NCI-H2107 (cell line): ENCODE results near the gene KCMF1.

ENCODE experiments used
- DNase-seq: peaks from one replicate; lab custom pipeline; 2025; lab: John Stamatoyannopoulos, UW

KCMF1 gene

GRCh38 chr2:84980263-84980983 lies 9.5 kb downstream of the KCMF1 start:
- no peak for DNase-seq

GRCh38 chr2:84986018-84986417 lies 15.1 kb downstream of the KCMF1 start:
- DNase-seq = no peak

DNA sequence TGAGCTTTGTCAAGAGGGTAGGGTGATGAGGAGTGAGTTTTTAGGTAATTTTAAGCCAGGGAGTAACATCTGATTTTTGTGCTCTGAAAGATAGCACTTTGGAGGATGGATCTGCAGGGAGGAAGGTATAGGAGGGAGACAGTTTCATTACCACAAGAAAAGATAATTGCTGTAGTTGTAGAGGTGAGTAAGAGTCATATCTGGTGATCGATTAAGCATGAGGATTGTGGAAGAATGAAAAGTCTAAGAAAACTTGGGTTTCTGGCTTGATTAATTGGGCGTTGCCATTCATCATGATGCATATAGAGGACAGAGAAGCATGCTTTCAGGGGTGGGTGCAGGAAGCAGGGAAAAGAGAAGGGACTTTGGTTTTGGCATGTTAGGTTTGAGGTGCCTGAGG lies 18.5 kb downstream of the KCMF1 start:
- DNase-seq = no peak

DNA sequence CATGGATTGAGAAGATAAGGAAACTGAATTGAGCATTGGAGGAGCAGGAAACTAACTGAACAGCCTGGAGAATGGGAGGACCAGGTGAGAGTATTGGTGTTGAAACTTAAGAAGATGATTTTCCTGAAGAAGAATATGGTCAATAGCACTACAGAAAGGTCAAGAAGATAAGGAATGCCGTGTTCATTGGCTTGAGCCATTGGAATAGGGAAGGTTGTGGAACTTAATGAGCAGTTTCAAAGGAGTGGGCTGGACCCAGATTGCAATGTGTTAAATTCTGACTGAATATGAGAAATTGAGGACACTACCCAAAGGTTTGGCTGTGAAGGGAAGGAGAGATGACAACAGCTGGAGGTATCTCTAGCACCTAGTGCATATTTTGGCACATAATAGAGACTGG lies 19.0 kb downstream of the KCMF1 start:
- no peak for DNase-seq

GRCh38 chr2:84991404-84992160 lies 20.6 kb downstream of the KCMF1 start:
- no peak for DNase-seq

DNA sequence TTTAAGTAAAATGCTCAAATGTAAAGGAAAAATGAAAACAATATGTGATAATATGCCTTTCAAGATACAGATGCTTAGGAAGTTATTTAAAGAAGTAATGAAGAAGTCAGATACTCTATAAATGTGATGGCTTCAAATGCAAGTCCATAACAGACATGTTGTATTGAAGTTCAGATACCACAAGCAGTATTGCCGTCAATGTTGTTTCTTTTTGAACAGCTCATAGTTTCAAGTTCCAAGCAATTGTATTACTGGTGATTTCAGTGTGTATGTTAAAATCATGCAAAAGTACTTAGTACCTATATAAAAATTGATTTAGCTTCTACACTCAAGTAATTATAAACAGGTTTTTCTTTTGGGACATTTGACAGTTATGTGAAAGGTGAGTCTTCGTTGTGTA lies 24.9 kb downstream of the KCMF1 start:
- no peak for DNase-seq

DNA sequence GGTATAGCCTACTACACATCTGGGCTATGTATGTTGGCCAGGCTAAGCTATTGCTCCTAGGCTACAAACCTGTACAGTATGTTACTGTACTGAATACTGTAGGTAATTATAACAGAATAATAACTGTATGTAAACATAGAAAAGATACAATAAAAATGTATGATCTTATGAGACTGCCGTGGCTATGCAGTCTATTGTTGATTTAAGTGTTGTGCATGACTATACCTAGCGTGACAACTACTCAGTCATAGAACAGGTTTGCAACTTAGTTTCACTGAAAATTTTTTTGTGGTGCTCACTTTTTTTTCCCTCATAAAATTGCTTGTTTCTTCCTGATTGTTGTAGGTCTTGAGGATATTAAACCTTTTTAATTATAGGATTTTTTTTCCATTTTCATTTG lies 25.9 kb downstream of the KCMF1 start:
- no peak for DNase-seq

GRCh38 chr2:84999553-84999955 lies 28.6 kb downstream of the KCMF1 start:
- no peak for DNase-seq

GRCh38 chr2:85001595-85001994 lies 30.6 kb downstream of the KCMF1 start:
- DNase-seq = no peak

GRCh38 chr2:85002534-85002933 lies 31.6 kb downstream of the KCMF1 start:
- no peak for DNase-seq

GRCh38 chr2:85008252-85008651 lies 37.3 kb downstream of the KCMF1 start:
- DNase-seq = no peak

DNA sequence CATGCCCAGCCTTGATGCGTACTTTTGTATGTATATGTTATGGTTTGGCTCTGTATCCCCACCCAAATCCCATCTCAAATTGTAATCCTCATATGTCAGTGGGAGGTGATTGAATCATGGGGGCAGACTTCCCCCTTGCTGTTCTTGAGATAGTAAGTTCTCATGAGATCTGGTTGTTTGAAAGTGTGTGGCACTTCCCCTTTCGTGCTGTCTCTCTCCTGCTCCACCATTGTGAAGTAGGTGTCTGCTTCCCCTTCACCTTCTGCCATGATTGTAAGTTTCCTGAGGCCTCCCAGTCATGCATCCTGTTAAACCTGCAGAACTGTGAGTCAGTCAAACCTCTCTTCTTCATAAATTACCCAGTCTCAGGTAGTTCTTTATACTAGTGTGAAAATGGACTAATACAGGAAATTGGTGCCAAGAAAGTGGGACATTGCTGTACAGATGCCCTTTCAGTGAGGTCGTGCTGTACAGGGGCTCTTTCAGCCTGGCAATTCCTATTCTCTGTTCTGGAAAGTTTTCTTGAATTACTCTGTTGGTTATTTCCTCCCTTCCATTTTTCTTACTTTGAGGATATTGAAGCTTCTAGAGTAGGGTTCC lies 38.2 kb downstream of the KCMF1 start:
- DNase-seq = no peak

DNA sequence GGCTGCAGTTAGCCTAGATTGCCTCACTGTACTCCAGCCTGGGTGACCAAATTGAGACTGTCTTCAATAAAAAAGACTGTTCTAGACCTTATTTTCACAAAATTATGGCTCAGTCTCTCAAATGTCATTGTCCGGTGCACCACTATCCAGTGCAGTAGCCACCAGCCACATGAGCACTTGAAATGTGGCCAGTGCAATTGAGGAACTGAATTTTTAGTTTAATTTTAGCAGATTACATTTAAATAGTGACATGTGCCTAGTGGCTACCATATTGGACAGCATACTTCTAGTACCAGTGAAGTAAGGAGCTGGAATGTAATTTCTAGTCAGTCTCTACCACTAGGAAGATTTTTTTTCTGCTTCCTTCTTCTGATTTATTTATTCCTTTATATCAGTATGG lies 39.4 kb downstream of the KCMF1 start:
- DNase-seq = no peak

GRCh38 chr2:85011098-85011497 lies 40.1 kb downstream of the KCMF1 start:
- no peak for DNase-seq

- no peak for DNase-seq
Measured at GRCh38 chr2:85011747-85012146, 40.8 kb downstream of the KCMF1 start.

DNA sequence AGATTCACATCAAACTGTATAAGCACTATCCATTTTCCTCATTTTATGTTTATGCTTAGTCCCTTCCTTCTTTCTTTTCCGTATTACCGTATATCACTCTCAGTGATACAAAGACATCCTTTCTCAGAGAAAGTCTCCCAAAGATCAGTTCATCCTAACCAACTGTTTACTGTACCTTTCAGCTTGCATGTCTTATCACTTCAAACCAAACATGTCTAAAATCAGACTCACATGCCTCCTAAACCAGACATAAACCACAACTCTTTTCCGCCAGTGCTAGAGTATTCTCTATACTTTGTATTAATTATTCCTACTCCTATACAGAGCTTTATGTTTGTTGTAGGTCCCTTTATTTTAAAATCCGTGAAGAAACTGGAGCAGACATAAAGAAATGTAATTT lies 41.5 kb downstream of the KCMF1 start:
- no peak for DNase-seq

DNA sequence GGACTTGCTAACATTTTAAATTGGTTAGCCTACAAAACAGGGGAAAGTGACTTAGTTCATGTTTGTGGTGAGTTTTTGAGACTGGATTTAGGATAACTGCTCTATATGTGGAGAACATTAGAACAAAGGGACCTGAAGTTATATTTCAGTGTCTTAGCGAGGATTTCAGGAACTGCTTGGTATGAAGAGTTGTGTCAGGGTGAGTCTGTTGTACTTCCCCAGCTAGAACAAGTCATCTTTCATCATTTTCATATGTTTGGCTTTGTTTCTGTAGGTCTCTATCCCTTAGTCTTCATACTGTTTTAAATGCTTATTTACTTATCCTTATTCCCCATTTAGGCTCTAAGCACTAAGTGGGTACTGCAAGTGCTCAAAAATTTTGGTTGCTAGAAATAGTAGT lies 41.9 kb downstream of the KCMF1 start:
- DNase-seq = no peak

DNA sequence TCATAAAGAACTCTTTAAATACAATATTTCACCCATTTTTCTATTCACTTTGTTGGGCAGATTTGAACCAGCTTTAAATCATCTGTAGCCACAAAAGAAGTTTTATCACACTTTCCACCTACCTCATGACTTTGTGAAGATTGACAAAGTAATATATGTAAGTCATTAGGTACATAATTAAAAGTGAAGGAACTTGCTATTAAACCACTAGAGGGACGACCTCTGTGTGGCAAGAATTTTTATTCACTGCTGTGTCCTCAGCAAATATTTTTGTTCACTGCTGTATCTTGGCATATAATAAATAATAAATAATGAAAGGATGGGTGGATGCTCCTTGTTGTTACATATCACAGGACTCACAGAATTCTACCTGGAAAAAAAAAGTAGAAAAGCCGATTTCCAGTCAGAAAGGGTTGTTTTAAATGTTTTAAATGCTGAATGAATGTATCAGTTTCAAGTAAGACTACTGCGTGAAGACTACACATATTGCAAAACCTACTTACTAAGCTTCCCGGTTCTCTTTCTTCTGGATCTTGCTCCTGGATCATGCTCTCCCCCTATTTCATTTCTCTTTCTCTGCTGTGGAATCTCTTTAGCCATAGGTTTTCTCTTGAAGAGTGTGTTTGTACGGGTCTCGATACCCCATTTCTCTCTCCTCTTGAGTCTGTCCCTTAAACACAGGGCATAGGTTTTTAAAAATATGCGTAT lies 44.8 kb downstream of the KCMF1 start:
- no peak for DNase-seq

DNA sequence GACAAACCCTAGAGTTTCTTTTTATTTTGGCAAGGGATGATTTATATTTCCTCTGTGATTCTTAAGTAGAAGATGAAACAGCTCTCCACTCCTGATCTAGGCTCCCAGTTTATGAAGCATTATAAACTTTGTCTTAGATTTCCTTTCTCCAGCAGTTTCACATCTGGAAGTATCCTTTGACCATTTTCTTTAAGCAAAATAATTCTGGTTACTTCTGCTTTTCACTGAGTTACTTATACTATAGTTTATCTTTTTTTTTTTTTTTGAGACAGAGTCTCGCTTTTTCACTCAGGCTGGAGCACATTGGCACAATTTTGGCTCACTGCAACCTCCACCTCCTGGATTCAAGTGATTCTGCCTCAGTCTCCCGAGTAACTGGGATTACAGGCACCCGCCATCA lies 45.5 kb downstream of the KCMF1 start:
- DNase-seq = no peak

DNA sequence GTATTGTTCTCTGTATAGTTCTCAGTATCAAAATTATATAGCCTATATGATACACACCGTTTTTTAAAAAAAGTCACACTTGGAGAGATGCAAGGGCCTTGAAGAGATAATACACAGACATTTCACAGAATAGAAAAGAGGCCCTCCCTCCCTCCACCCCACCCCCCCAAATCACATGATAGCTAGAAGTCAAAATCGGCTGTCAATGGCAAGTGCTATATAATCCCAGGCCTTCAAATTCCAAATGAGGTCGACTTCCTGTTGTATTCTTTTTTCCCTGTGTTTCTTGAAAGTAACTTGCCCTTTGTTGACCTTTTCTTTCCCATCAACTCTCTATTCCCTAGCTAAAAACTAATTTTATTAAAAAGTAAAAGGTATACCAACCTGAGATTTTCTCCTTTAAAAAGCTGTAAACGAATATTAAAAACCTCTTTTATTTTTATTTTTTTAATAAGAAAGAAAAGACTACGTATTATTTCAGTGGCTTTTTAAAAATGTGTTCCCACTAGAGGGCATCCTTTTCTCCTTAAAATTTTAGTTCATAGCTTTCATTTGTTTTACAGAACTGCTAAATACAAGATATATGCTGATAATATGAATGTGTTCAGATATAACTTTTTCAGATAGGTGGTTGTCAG lies 46.6 kb downstream of the KCMF1 start:
- no peak for DNase-seq

- no peak for DNase-seq
Measured at GRCh38 chr2:85018049-85018447, 47.1 kb downstream of the KCMF1 start.

GRCh38 chr2:85019121-85019520 lies 48.2 kb downstream of the KCMF1 start:
- no peak for DNase-seq
